Panc1 (cell line): Measurements from ENCODE around the gene HOXB3. TPM values are rescaled to one million over a fixed set of nuclear protein-coding genes. Genes with fewer than 3 reads are reported as not detected.

ENCODE experiments used
- ATAC-seq: fragments of 200-7000 bp; cut with Tn5 transposase; 2 replicates; pipeline ENCODE4 v1.9.1; 2020; ENCODE audit warnings: mild to moderate bottlenecking, moderate library complexity
- BruUV-seq: library from RNA; stranded (reverse); fragments of 400-500 nt; replicated peaks from 2 replicates; lab custom pipeline; 2021; lab: Mats Ljungman, UMichigan
- CTCF ChIA-PET: fragments of 300-600 bp; sonication (Branson Sonifier 250); formaldehyde crosslinking; loops from one replicate; lab custom pipeline; 2022; ENCODE audit warnings: antibody characterized with exemption; lab: Charles Lee
- POLR2A ChIA-PET: fragments of 300-600 bp; sonication (Branson Sonifier 250); formaldehyde crosslinking; loops from one replicate; lab custom pipeline; 2022; ENCODE audit warnings: antibody characterized with exemption; lab: Charles Lee
- DNase-seq: peaks from one replicate; pipeline ENCODE4 v3.0.0-alpha.2; 2010; ENCODE audit warnings: low read depth, low spot score
- H3K27ac ChIP-seq: 2 replicates; pipeline ENCODE4 v1.5.1; 2011; ENCODE audit warnings: mild to moderate bottlenecking, low read length, inconsistent platforms
- H3K27me3 ChIP-seq: fragments of 200-500 bp; sonication (Bioruptor generic); 2 replicates; pipeline ENCODE4 v1.6.0; 2014; ENCODE audit warnings: low read length, inconsistent platforms; ENCODE audit not compliant: control insufficient read depth, insufficient read depth
- H3K36me3 ChIP-seq: fragments of 200-500 bp; sonication (Bioruptor generic); 2 replicates; pipeline ENCODE4 v1.5.1; 2014; ENCODE audit warnings: inconsistent platforms, mild to moderate bottlenecking, low read length, moderate library complexity; ENCODE audit not compliant: control insufficient read depth, insufficient read depth
- H3K4me1 ChIP-seq: 2 replicates; pipeline ENCODE4 v1.5.1; 2011; ENCODE audit warnings: inconsistent platforms, mild to moderate bottlenecking, low read length, moderate library complexity; ENCODE audit not compliant: control insufficient read depth, insufficient read depth
- H3K4me3 ChIP-seq, 2 experiments: 2 replicates each; pipeline ENCODE4 v1.5.1; 2011 to 2012; ENCODE audit warnings: low read depth in 2 of 2, low read length in 2 of 2, mild to moderate bottlenecking in 2 of 2, inconsistent platforms in 1 of 2, moderate library complexity in 1 of 2
- H3K9me3 ChIP-seq: fragments of 200-500 bp; sonication (Bioruptor generic); 2 replicates; pipeline ENCODE4 v1.5.1; 2014; ENCODE audit warnings: low read depth, mild to moderate bottlenecking, inconsistent platforms, low read length, moderate library complexity; ENCODE audit not compliant: control insufficient read depth, insufficient read depth
- POLR2AphosphoS5 ChIP-seq: IDR thresholded peaks from 2 replicates; pipeline ENCODE4 v1.6.1; 2012; ENCODE audit warnings: mild to moderate bottlenecking, low read depth, low read length, moderate library complexity
- SIN3A ChIP-seq: IDR thresholded peaks from 2 replicates; pipeline ENCODE4 v1.6.1; 2012; ENCODE audit warnings: low read depth, mild to moderate bottlenecking, low read length, moderate library complexity, borderline replicate concordance; ENCODE audit not compliant: insufficient read depth
- TCF7L2 ChIP-seq: IDR thresholded peaks from 2 replicates; pipeline ENCODE4 v1.6.1; 2011; ENCODE audit warnings: mild to moderate bottlenecking, low read depth, low read length, inconsistent platforms
- in situ Hi-C: cut with HindIII; loops from 2 replicates; pipeline ENCODE4 v1.10.0; 2016; ENCODE audit warnings: low sequenced_read_pairs, low pct_unique_long_range_greater_than_20kb
- intact Hi-C: fragments of 100-400 bp; cut with micrococcal nuclease; formaldehyde crosslinking; loops from one replicate; pipeline ENCODE4 v1.10.0; 2022; ENCODE audit not compliant: unreplicated experiment
- total RNA-seq: library from RNA; stranded (reverse); gene quantifications from one replicate; pipeline ENCODE4 v1.2.1, GENCODE V29; 2021; ENCODE audit not compliant: unreplicated experiment
- TF ChIP-seq, protein P1 (sequence below): fragments of 450-650 bp; IDR thresholded peaks from 2 replicates; pipeline ENCODE4 v1.5.1; 2017; ENCODE audit warnings: mild to moderate bottlenecking
- TF ChIP-seq, protein P2 (sequence below), 2 experiments: IDR thresholded peaks; 2 replicates each; pipeline ENCODE4 v1.6.1; 2011 to 2012; ENCODE audit warnings: low read depth in 2 of 2, control low read depth in 1 of 2, low read length in 1 of 2, mild to moderate bottlenecking in 1 of 2, moderate library complexity in 1 of 2; ENCODE audit not compliant: insufficient read depth in 1 of 2

Gene HOXB3
- total RNA-seq, 1 experiment from 2014 or later: 127 TPM

DNA sequence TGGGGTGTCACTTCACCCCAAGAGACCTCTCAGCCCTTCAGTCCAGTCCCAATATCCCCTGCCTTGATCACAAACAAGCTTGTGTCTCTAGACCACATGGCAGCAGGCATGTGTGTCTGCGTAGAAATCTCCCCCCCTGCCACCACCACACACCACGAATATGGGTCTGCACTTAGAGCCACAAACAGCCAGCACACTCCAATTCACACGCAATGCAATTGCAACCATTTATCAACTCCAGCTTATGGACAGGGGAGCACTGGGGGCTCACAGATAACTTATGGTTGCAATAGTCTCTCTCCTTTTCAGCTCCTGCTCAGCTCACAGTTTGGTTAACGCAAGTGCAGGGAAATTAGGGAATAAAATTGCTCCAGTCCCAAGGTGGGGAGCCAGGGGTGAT is 33.5 kb upstream of the HOXB3 start:
- no peaks in the 10 kb centered on the region for H3K36me3 ChIP-seq
- ATAC-seq (no peak), DNase-seq (no peak)
- no peaks in the 10 kb centered on the region for H3K27me3 ChIP-seq
- H3K4me3 ChIP-seq: peak overlapping the region; percentile 78 to 93; a peak in 3 of 4 replicates
- no peaks in the 10 kb centered on the region for H3K9me3 ChIP-seq
- no TSS peak for BruUV-seq
- in situ Hi-C loops (no loop called here), intact Hi-C loops (no loop called here)
- H3K4me1 ChIP-seq: peaks cover 68% of the 10 kb centered on the region
- TF ChIP-seq TCF7L2 (no peak), SIN3A (no peak), POLR2AphosphoS5 (no peak)
- TF ChIP-seq, protein P1, sequence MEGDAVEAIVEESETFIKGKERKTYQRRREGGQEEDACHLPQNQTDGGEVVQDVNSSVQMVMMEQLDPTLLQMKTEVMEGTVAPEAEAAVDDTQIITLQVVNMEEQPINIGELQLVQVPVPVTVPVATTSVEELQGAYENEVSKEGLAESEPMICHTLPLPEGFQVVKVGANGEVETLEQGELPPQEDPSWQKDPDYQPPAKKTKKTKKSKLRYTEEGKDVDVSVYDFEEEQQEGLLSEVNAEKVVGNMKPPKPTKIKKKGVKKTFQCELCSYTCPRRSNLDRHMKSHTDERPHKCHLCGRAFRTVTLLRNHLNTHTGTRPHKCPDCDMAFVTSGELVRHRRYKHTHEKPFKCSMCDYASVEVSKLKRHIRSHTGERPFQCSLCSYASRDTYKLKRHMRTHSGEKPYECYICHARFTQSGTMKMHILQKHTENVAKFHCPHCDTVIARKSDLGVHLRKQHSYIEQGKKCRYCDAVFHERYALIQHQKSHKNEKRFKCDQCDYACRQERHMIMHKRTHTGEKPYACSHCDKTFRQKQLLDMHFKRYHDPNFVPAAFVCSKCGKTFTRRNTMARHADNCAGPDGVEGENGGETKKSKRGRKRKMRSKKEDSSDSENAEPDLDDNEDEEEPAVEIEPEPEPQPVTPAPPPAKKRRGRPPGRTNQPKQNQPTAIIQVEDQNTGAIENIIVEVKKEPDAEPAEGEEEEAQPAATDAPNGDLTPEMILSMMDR: no peak
- TF ChIP-seq, protein P2, sequence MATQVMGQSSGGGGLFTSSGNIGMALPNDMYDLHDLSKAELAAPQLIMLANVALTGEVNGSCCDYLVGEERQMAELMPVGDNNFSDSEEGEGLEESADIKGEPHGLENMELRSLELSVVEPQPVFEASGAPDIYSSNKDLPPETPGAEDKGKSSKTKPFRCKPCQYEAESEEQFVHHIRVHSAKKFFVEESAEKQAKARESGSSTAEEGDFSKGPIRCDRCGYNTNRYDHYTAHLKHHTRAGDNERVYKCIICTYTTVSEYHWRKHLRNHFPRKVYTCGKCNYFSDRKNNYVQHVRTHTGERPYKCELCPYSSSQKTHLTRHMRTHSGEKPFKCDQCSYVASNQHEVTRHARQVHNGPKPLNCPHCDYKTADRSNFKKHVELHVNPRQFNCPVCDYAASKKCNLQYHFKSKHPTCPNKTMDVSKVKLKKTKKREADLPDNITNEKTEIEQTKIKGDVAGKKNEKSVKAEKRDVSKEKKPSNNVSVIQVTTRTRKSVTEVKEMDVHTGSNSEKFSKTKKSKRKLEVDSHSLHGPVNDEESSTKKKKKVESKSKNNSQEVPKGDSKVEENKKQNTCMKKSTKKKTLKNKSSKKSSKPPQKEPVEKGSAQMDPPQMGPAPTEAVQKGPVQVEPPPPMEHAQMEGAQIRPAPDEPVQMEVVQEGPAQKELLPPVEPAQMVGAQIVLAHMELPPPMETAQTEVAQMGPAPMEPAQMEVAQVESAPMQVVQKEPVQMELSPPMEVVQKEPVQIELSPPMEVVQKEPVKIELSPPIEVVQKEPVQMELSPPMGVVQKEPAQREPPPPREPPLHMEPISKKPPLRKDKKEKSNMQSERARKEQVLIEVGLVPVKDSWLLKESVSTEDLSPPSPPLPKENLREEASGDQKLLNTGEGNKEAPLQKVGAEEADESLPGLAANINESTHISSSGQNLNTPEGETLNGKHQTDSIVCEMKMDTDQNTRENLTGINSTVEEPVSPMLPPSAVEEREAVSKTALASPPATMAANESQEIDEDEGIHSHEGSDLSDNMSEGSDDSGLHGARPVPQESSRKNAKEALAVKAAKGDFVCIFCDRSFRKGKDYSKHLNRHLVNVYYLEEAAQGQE (IDR thresholded peaks at IDR 0.05; ENCODE audit: insufficient read depth in 1 of 2, low read depth in 2 of 2, low read length in 1 of 2): no peak
- ChIA-PET CTCF (interaction anchor here (0.5 to 1.5 kb wide), 2 partner anchors 13 to 44 kb away, joined by 3 to 4 read pairs; no protein-coding TSS in a partner anchor), POLR2A (interaction anchor here (0.6 to 1.0 kb wide), 2 partner anchors 36 to 269 kb away, joined by 3 read pairs; partner anchors contain the start of gene ATP5MC1)
- peak overlapping the region; percentile 95 for H3K27ac ChIP-seq

DNA sequence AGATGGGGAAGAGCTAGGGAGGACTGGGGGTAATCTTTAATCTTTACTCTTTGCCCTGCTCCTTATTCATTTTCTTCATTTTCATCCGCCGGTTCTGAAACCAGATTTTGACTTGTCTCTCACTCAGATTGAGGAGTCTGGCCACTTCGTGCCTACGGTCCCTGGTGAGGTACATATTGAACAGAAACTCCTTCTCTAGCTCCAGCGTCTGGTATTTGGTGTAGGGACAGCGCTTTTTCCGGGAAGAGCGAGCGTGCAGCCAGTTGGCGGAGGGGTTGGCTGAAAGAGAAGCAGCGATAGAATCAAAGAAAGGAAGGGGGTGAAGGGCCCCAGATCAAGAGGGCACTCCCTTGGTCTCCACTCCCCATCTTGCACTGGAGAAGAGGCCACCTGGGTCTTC is 32.8 kb upstream of the HOXB3 start:
- Histone ChIP-seq H3K27ac (peak overlapping the region; percentile 95; the same call in 1 of the 2 replicates), H3K4me1 (peaks cover 70% of the 10 kb centered on the region), H3K36me3 (no peaks in the 10 kb centered on the region), H3K9me3 (no peaks in the 10 kb centered on the region), H3K27me3 (no peaks in the 10 kb centered on the region), H3K4me3 (no peak overlapping the region)
- in situ Hi-C loops: no loop called here
- no TSS peak for BruUV-seq
- CTCF ChIA-PET: interaction anchor here (1.5 kb wide), 1 partner anchor 14 kb away, joined by 4 read pairs; no protein-coding TSS in a partner anchor
- POLR2A ChIA-PET: interaction anchor here (0.6 to 1.0 kb wide), 2 partner anchors 35 to 399 kb away, joined by 3 to 5 read pairs; no protein-coding TSS in a partner anchor
- DNase-seq (no peak), ATAC-seq (no peak)
- TF ChIP-seq TCF7L2: no peak
- TF ChIP-seq, protein P1: no peak
- no peak for TF ChIP-seq SIN3A
- TF ChIP-seq, protein P2 (IDR thresholded peaks at IDR 0.05; ENCODE audit: insufficient read depth in 1 of 2, low read depth in 2 of 2, low read length in 1 of 2): no peak
- no peak for TF ChIP-seq POLR2AphosphoS5
- intact Hi-C loops: no loop called here
